SU-DHL-6 (cell line): Measurements from ENCODE around the gene DPP6.

ENCODE experiments used
- H2AFZ ChIP-seq: fragments of 200-600 bp; sonication (generic); 2 replicates; pipeline ENCODE4 v1.6.1; 2014; ENCODE audit warnings: low read depth, mild to moderate bottlenecking, moderate library complexity, mixed read lengths, antibody characterized with exemption, low read length; ENCODE audit not compliant: severe bottlenecking
- H3F3A ChIP-seq: fragments of 200-600 bp; shearing (Covaris generic); 2 replicates; pipeline ENCODE4 v1.6.0; 2016; ENCODE audit warnings: antibody characterized with exemption, mild to moderate bottlenecking; ENCODE audit not compliant: insufficient read depth
- H3K27ac ChIP-seq: fragments of 200-600 bp; sonication (generic); 2 replicates; pipeline ENCODE4 v1.5.1; 2016; ENCODE audit warnings: low read depth, mild to moderate bottlenecking, low read length, moderate library complexity, mixed read lengths
- H3K27me3 ChIP-seq: fragments of 200-600 bp; sonication (generic), shearing (Covaris generic); 2 replicates; pipeline ENCODE4 v1.6.0; 2014; ENCODE audit warnings: mild to moderate bottlenecking, low read length
- H3K36me3 ChIP-seq: fragments of 200-600 bp; sonication (generic); 2 replicates; pipeline ENCODE4 v1.6.1; 2014; ENCODE audit warnings: mild to moderate bottlenecking, low read length, mixed read lengths
- H3K4me2 ChIP-seq: fragments of 300-600, 200-600 bp; shearing (Covaris generic), sonication (generic); 2 replicates; pipeline ENCODE4 v1.6.0; 2014; ENCODE audit warnings: low read length, low read depth, mild to moderate bottlenecking; ENCODE audit not compliant: poor library complexity, severe bottlenecking
- H3K4me3 ChIP-seq: fragments of 200-600 bp; sonication (generic); 2 replicates; pipeline ENCODE4 v1.5.1; 2014; ENCODE audit warnings: antibody characterized with exemption, low read length, mild to moderate bottlenecking, mixed read lengths; ENCODE audit not compliant: insufficient read depth, poor library complexity, severe bottlenecking
- H3K79me2 ChIP-seq: fragments of 200-600 bp; sonication (generic); 2 replicates; pipeline ENCODE4 v1.6.1; 2014; ENCODE audit warnings: mild to moderate bottlenecking, low read length, moderate library complexity; ENCODE audit not compliant: insufficient read depth
- H3K9ac ChIP-seq: fragments of 200-600 bp; sonication (generic); 2 replicates; pipeline ENCODE4 v1.7.0; 2014; ENCODE audit warnings: mild to moderate bottlenecking, low read length
- H3K9me2 ChIP-seq: fragments of 200-600 bp; sonication (generic); replicated peaks from 2 replicates; pipeline ENCODE4 v1.6.1; 2014; ENCODE audit warnings: low read length; ENCODE audit not compliant: insufficient read depth
- H3K9me3 ChIP-seq: fragments of 200-600 bp; sonication (generic); 2 replicates; pipeline ENCODE4 v1.6.1; 2014; ENCODE audit warnings: low read length, mixed read lengths; ENCODE audit not compliant: insufficient read depth
- H4K20me1 ChIP-seq: fragments of 200-600 bp; sonication (generic); 2 replicates; pipeline ENCODE4 v1.6.1; 2014; ENCODE audit warnings: low read depth, mild to moderate bottlenecking, antibody characterized with exemption, low read length, moderate library complexity, mixed read lengths
- CTCF ChIP-seq: fragments of 200-600 bp; sonication (generic); IDR thresholded peaks from one replicate; pipeline ENCODE4 v1.5.1; 2017; ENCODE audit warnings: antibody characterized with exemption, mild to moderate bottlenecking, low read length, moderate library complexity; ENCODE audit not compliant: insufficient read depth, poor library complexity, severe bottlenecking
- EZH2phosphoT487 ChIP-seq: fragments of 200-600 bp; sonication (generic), shearing (Covaris generic); conservative IDR thresholded peaks from 2 replicates; pipeline ENCODE4 v1.6.1; 2018; ENCODE audit warnings: mild to moderate bottlenecking, antibody characterized with exemption, low read length, moderate library complexity, mixed read lengths

Gene DPP6

GRCh38 chr7:154871507-154871906 lies 819.3 kb downstream of the DPP6 start:
- Histone ChIP-seq H3K27me3 (no peaks in the 10 kb centered on the region), H2AFZ (no peak overlapping the region)

GRCh38 chr7:154871928-154872750 lies 819.9 kb downstream of the DPP6 start:
- Histone ChIP-seq H3K9me3 (no peaks in the 10 kb centered on the region), H4K20me1 (no peaks in the 10 kb centered on the region), H2AFZ (no peak overlapping the region), H3K4me2 (no peak overlapping the region), H3K9ac (no peak overlapping the region), H3K9me2 (no peaks in the 10 kb centered on the region), H3F3A (no peaks in the 10 kb centered on the region), H3K36me3 (no peaks in the 10 kb centered on the region), H3K4me3 (no peak overlapping the region), H3K27ac (no peak overlapping the region), H3K79me2 (no peaks in the 10 kb centered on the region), H3K27me3 (no peaks in the 10 kb centered on the region)
- no peak for TF ChIP-seq EZH2phosphoT487
- TF ChIP-seq CTCF, result no peak

More at GRCh38 chr7:154871507-154871906, 819.3 kb downstream of the DPP6 start:
- H3K79me2 ChIP-seq, result no peaks in the 10 kb centered on the region
- no peak overlapping the region for H3K4me2 ChIP-seq
- TF ChIP-seq EZH2phosphoT487 (no peak), CTCF (no peak)
- H3K9me2 ChIP-seq, result no peaks in the 10 kb centered on the region
- no peaks in the 10 kb centered on the region for H4K20me1 ChIP-seq
- no peak overlapping the region for H3K9ac ChIP-seq
- no peaks in the 10 kb centered on the region for H3F3A ChIP-seq
- H3K27ac ChIP-seq, result no peak overlapping the region
- H3K36me3 ChIP-seq, result no peaks in the 10 kb centered on the region
- H3K9me3 ChIP-seq, result no peaks in the 10 kb centered on the region
- H3K4me3 ChIP-seq, result no peak overlapping the region

- no peaks in the 10 kb centered on the region for H3K27me3 ChIP-seq
- no peaks in the 10 kb centered on the region for H4K20me1 ChIP-seq
- H3K9me3 ChIP-seq, result no peaks in the 10 kb centered on the region
- H3K36me3 ChIP-seq, result no peaks in the 10 kb centered on the region
- no peaks in the 10 kb centered on the region for H3K79me2 ChIP-seq
- H3K9me2 ChIP-seq, result no peaks in the 10 kb centered on the region
- H3F3A ChIP-seq, result no peaks in the 10 kb centered on the region
- no peak overlapping the region for H3K27ac ChIP-seq
- no peak for TF ChIP-seq CTCF
- no peak for TF ChIP-seq EZH2phosphoT487
- H3K4me2 ChIP-seq, result no peak overlapping the region
- H2AFZ ChIP-seq, result no peak overlapping the region
- H3K9ac ChIP-seq, result no peak overlapping the region
- no peak overlapping the region for H3K4me3 ChIP-seq
These were observed 820.8 kb downstream of the DPP6 start for GRCh38 chr7:154872811-154873499.
